ENCODE results near the gene TASOR. TPM values are rescaled to one million over a fixed set of nuclear protein-coding genes. Genes with fewer than 3 reads are reported as not detected.

The TASOR gene
- total and polyA plus RNA-seq, 2 of the 8 experiments (the other 6 are each of a cell fraction or from before 2014, with no cell fraction given), result 12.2 to 45.5 TPM

DNA sequence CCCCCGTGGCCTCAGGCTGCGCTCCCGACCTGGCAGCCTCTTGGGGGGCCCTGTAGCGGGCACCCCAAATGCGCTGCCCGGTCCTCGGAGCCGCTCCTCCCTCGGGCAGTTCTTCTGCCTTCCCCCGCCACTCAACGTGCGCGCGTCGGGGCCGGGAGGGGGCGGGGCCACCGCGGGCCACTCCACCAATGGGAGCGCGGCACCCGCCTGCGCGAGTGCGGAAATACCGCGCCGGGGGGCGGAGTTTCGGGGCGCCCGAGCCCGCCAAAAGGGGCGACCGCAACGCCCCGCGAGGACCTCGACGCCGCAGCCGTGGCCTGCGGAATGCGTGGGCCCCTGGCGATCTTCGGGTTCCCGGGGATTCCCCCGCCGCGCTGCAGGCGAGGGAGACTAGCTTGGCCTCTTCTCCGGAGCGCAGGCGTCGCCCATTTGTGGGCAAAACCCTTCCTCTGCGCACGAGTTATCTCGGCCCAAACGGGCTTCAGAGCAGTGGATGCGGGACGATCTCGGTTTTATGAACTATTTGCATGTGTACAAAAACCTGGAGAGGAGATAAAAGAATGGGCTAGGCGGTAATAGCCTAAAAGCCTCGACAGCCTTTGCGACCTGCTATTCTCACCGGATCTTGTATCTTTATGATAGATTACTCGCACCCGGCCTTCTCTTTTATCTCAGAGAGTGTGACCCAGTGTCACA lies at the start of gene TASOR (continued):
- TF ChIP-seq ATF2 (IDR thresholded peaks at IDR 0.05; ENCODE audit: low read length), result no peak
- TF ChIP-seq YY1 (IDR thresholded peaks at IDR 0.05; ENCODE audit: low read depth, low read length), result no peak
- TF ChIP-seq PHF8 (conservative IDR thresholded peaks at IDR 0.05; ENCODE audit: low read depth, low read length), result 0 out of 2 replicates have a peak, but pooled peaks have one; percentile 16
- TF ChIP-seq SIN3A (conservative IDR thresholded peaks at IDR 0.05 in 1 of 2, IDR thresholded peaks at IDR 0.05 in 1 of 2; ENCODE audit: low read depth in 1 of 2, low read length in 2 of 2), result 0 out of 4 replicates have a peak, but pooled peaks of 1 of the 2 experiments have one; percentile 17
- TF ChIP-seq HDAC6 (IDR thresholded peaks at IDR 0.05; ENCODE audit: low read depth, low read length), result no peak
- TF ChIP-seq ASH2L (IDR thresholded peaks at IDR 0.05; ENCODE audit: low read length), result no peak
- TF ChIP-seq SRF (IDR thresholded peaks at IDR 0.05; ENCODE audit: low read depth, low read length), result no peak
- TF ChIP-seq RAD21 (IDR thresholded peaks at IDR 0.05 in 1 of 2, conservative IDR thresholded peaks at IDR 0.05 in 1 of 2; ENCODE audit: low read depth in 2 of 2, low read length in 2 of 2), result no peak
- TF ChIP-seq CEBPB (IDR thresholded peaks at IDR 0.05; ENCODE audit: low read depth, low read length), result no peak
- TF ChIP-seq POU5F1 (IDR thresholded peaks at IDR 0.05; ENCODE audit: low read depth, low read length), result no peak
- TF ChIP-seq E2F6 (IDR thresholded peaks at IDR 0.05), result peak; percentile 100
- no peak for TF ChIP-seq SUZ12 (IDR thresholded peaks at IDR 0.05; ENCODE audit: low read length)
- TF ChIP-seq GABPA (IDR thresholded peaks at IDR 0.05; ENCODE audit: borderline replicate concordance, insufficient read depth, low read length), result no peak; the same call in 1 of the 2 replicates
- TF ChIP-seq TBP (IDR thresholded peaks at IDR 0.05; ENCODE audit: low read depth, low read length), result no peak; the same call in none of the 2 replicates
- TF ChIP-seq EGR1 (IDR thresholded peaks at IDR 0.05; ENCODE audit: borderline replicate concordance, low read depth, low read length), result peak; percentile 1; the same call in 1 of the 2 replicates
- TF ChIP-seq CTCF (IDR thresholded peaks at IDR 0.05; ENCODE audit: control extremely low read depth in 1 of 3, insufficient read depth in 1 of 3, low read depth in 1 of 3, low read length in 3 of 3), result no peak
- no peak for TF ChIP-seq RFX5 (IDR thresholded peaks at IDR 0.05; ENCODE audit: borderline replicate concordance, low read depth, low read length)
- TF ChIP-seq KDM1A (IDR thresholded peaks at IDR 0.05; ENCODE audit: borderline replicate concordance, low read length), result peak; percentile 84; the same call in 1 of the 2 replicates
- TF ChIP-seq JUN (IDR thresholded peaks at IDR 0.05; ENCODE audit: low read depth, low read length), result no peak

All from H1 (cell line).